Esophagus muscularis mucosa (tissue), 4 donors: ENCODE data around the gene UBE2Q1.
A peak's percentile ranks its signal among the peaks of the same experiment; 100 is the strongest.

ENCODE experiments used
- EP300 ChIP-seq: sonication (generic); formaldehyde crosslinking; IDR thresholded peaks from one replicate; pipeline ENCODE4 v1.6.1; 2017; ENCODE audit warnings: antibody characterized with exemption
- POLR2A ChIP-seq: fragments of 450-650 bp; IDR thresholded peaks from one replicate; pipeline ENCODE4 v1.6.1; 2017; ENCODE audit warnings: antibody characterized with exemption, moderate library complexity, mild to moderate bottlenecking, low read depth
- TF ChIP-seq, protein P1 (sequence below), 3 experiments: fragments of 200-600 bp in 2 of 3; fragments of 450-650 bp in 1 of 3; sonication (generic) in 2 of 3; IDR thresholded peaks; one replicate each; pipeline ENCODE4 v1.5.1; 2017 to 2019; ENCODE audit warnings: antibody characterized with exemption in 3 of 3, mild to moderate bottlenecking in 2 of 3, moderate library complexity in 1 of 3

GRCh38 chr1:154533952-154534844 is 24.3 kb downstream of the UBE2Q1 start:
- TF ChIP-seq, protein P1, sequence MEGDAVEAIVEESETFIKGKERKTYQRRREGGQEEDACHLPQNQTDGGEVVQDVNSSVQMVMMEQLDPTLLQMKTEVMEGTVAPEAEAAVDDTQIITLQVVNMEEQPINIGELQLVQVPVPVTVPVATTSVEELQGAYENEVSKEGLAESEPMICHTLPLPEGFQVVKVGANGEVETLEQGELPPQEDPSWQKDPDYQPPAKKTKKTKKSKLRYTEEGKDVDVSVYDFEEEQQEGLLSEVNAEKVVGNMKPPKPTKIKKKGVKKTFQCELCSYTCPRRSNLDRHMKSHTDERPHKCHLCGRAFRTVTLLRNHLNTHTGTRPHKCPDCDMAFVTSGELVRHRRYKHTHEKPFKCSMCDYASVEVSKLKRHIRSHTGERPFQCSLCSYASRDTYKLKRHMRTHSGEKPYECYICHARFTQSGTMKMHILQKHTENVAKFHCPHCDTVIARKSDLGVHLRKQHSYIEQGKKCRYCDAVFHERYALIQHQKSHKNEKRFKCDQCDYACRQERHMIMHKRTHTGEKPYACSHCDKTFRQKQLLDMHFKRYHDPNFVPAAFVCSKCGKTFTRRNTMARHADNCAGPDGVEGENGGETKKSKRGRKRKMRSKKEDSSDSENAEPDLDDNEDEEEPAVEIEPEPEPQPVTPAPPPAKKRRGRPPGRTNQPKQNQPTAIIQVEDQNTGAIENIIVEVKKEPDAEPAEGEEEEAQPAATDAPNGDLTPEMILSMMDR (IDR thresholded peaks at IDR 0.05): peak in 2 of 3 experiments; percentile 11 to 37
- no peak for TF ChIP-seq EP300
- no peak for TF ChIP-seq POLR2A
